H1 (cell line): Measurements from ENCODE around the gene GRK5. TPM values are rescaled to one million over a fixed set of nuclear protein-coding genes. Genes with fewer than 3 reads are reported as not detected.

ENCODE experiments used
- KDM1A ChIP-seq: fragments of 200-600, 300-600 bp; sonication (generic); IDR thresholded peaks from 2 replicates; pipeline ENCODE4 v1.7.1; 2016; ENCODE audit warnings: mild to moderate bottlenecking, low read length, borderline replicate concordance
- POLR2AphosphoS5 ChIP-seq: IDR thresholded peaks from 2 replicates; pipeline ENCODE4 v1.6.1; 2011; ENCODE audit warnings: low read depth, low read length
- POU5F1 ChIP-seq: IDR thresholded peaks from 2 replicates; pipeline ENCODE4 v1.6.1; 2011; ENCODE audit warnings: low read depth, mild to moderate bottlenecking, low read length, moderate library complexity
- RNF2 ChIP-seq: fragments of 200-900, 300-1000 bp; sonication (generic); IDR thresholded peaks from 2 replicates; pipeline ENCODE4 v1.7.1; 2016; ENCODE audit warnings: borderline replicate concordance, low read depth, mild to moderate bottlenecking, antibody characterized with exemption, low read length; ENCODE audit not compliant: poor library complexity, severe bottlenecking; ENCODE audit errors: missing control alignments
- SUZ12 ChIP-seq: fragments of 200-600 bp; sonication (generic); IDR thresholded peaks from 2 replicates; pipeline ENCODE4 v1.6.1; 2012; ENCODE audit warnings: mild to moderate bottlenecking, inconsistent platforms, low read length, moderate library complexity, mixed read lengths
- TAF7 ChIP-seq: optimal IDR thresholded peaks from 2 replicates; pipeline ENCODE3; 2011; ENCODE audit warnings: low read depth, mild to moderate bottlenecking, inconsistent platforms, low read length, moderate library complexity, borderline replicate concordance
- TBP ChIP-seq: IDR thresholded peaks from 2 replicates; pipeline ENCODE4 v1.6.1; 2011; ENCODE audit warnings: low read depth, low read length, improper control_type of control experiment
- polyA plus RNA-seq, 7 experiments: library from polyadenylated mRNA; depleted of rRNA in 3 of 7; stranded (reverse) in 5 of 7; unstranded in 2 of 7; fragments of >200 nt in 5 of 7; fragments of 200-250 nt in 2 of 7; gene quantifications; 1 replicate in 5 of 7; 2 replicates in 1 of 7; 4 replicates in 1 of 7; pipeline versions ENCODE4 v1.2.1 to v1.2.3, GENCODE V29; 2011 to 2013; ENCODE audit warnings: missing spikeins in 2 of 7, mixed read lengths in 2 of 7
- total RNA-seq: library from RNA; stranded (reverse); fragmentation: NEBNext Ultra II Directional; extraction: Animal tissue kit (Norgen Biotek cat#: 25700); gene quantifications from 2 replicates; pipeline ENCODE4 v1.2.1, GENCODE V29; 2021

The GRK5 gene
- total and polyA plus RNA-seq, 2 of the 8 experiments (the other 6 are each of a cell fraction or from before 2014, with no cell fraction given): 0.54 to 2.5 TPM

- TF ChIP-seq TAF7 (no peak), TBP (no peak), KDM1A (no peak), POLR2AphosphoS5 (no peak), POU5F1 (no peak), RNF2 (no peak), SUZ12 (no peak)
- TF ChIP-seq, all 59 proteins: peak for 0
These were observed 241.5 kb downstream of the GRK5 start (continued) for GRCh38 chr10:119448628-119449584.
